A549 (cell line): ENCODE data around the gene MPP4. TPM values are rescaled to one million over a fixed set of nuclear protein-coding genes. Genes with fewer than 3 reads are reported as not detected.

Experiments used
- ATAC-seq, 2 experiments: fragments of 200-7000 bp in 1 of 2; fragments of >200 bp in 1 of 2; cut with Nextera tagmentation in 1 of 2; cut with Tn5 transposase in 1 of 2; 3 replicates each; pipeline versions ENCODE4 v1.8.0 to v1.9.1; 2018 to 2020; ENCODE audit warnings: mild to moderate bottlenecking in 1 of 2, moderate library complexity in 1 of 2
- CTCF ChIA-PET: fragments of 300-600 bp; sonication (Branson Sonifier 250); formaldehyde crosslinking; extraction: SDS; loops from one replicate; lab custom pipeline; 2021; ENCODE audit warnings: antibody characterized with exemption, inconsistent platforms; lab: Yijun Ruan, JAX
- POLR2A ChIA-PET: fragments of 350-600 bp; formaldehyde crosslinking; extraction: SDS; loops from one replicate; lab custom pipeline; 2021; ENCODE audit warnings: antibody characterized with exemption, inconsistent platforms; lab: Yijun Ruan, JAX
- DNase-seq, 2 experiments: peaks; one replicate each; pipeline versions ENCODE4 v3.0.0 to v3.0.0-alpha.2; 2011 to 2016; ENCODE audit warnings: low read depth in 1 of 2, low spot score in 1 of 2
- FAIRE-seq: peaks from 2 replicates; lab custom pipeline; 2011; peaks lifted over from hg19 to GRCh38; lab: Jason Lieb, UNC
- H3K27ac ChIP-seq, 2 experiments: fragments of >200 bp; sonication (Bioruptor Twin); formaldehyde crosslinking; 3 replicates each; pipeline ENCODE4 v1.5.1; 2016 to 2017
- H3K4me1 ChIP-seq: fragments of >200 bp; sonication (Bioruptor Twin); formaldehyde crosslinking; 3 replicates; pipeline ENCODE4 v1.6.1; 2016
- H3K4me2 ChIP-seq: fragments of >200 bp; sonication (Bioruptor Twin); formaldehyde crosslinking; 3 replicates; pipeline ENCODE4 v1.6.1; 2016
- H3K4me3 ChIP-seq: fragments of >200 bp; sonication (Bioruptor Twin); formaldehyde crosslinking; 3 replicates; pipeline ENCODE4 v1.5.1; 2016
- H3K9me3 ChIP-seq: fragments of >200 bp; sonication (Bioruptor Twin); formaldehyde crosslinking; 3 replicates; pipeline ENCODE4 v1.6.1; 2016
- BCL3 ChIP-seq: fragments of >200 bp; sonication (Bioruptor Twin); formaldehyde crosslinking; IDR thresholded peaks from 3 replicates; pipeline ENCODE4 v1.6.1; 2016
- BHLHE40 ChIP-seq: IDR thresholded peaks from 2 replicates; pipeline ENCODE4 v1.6.1; 2012; ENCODE audit warnings: low read depth, low read length, inconsistent platforms
- CBX2 ChIP-seq: fragments of 200-600 bp; sonication (generic); IDR thresholded peaks from 2 replicates; pipeline ENCODE4 v1.6.1; 2016; ENCODE audit warnings: low read depth, mild to moderate bottlenecking, borderline replicate concordance
- CEBPB ChIP-seq, 2 experiments: fragments of >200 bp in 1 of 2; sonication (Bioruptor Twin) in 1 of 2; formaldehyde crosslinking in 1 of 2; IDR thresholded peaks; 2 replicates each; pipeline ENCODE4 v1.6.1; 2012 to 2016
- CHD2 ChIP-seq: fragments of 150-350 bp; IDR thresholded peaks from 2 replicates; pipeline ENCODE4 v1.6.1; 2014; ENCODE audit warnings: low read length; ENCODE audit not compliant: partially characterized antibody
- CHD4 ChIP-seq: fragments of 200-600 bp; sonication (generic); IDR thresholded peaks from 2 replicates; pipeline ENCODE4 v1.6.1; 2016; ENCODE audit warnings: antibody characterized with exemption, mild to moderate bottlenecking, borderline replicate concordance
- FOSL2 ChIP-seq, 2 experiments: fragments of 450-650 bp in 1 of 2; fragments of >200 bp in 1 of 2; sonication (Bioruptor Twin) in 1 of 2; formaldehyde crosslinking; IDR thresholded peaks; 2 replicates each; pipeline versions ENCODE4 v1.5.0 to v1.6.1; 2016 to 2020; ENCODE audit warnings: mild to moderate bottlenecking in 1 of 2, moderate library complexity in 1 of 2
- HDAC2 ChIP-seq: fragments of 200-600 bp; sonication (generic); IDR thresholded peaks from 2 replicates; pipeline ENCODE4 v1.6.1; 2016
- JUNB ChIP-seq: fragments of >200 bp; sonication (Bioruptor Twin); formaldehyde crosslinking; IDR thresholded peaks from 2 replicates; pipeline ENCODE4 v1.6.1; 2016
- MAFK ChIP-seq: fragments of 450-650 bp; IDR thresholded peaks from 2 replicates; pipeline ENCODE4 v1.6.1; 2014; ENCODE audit not compliant: partially characterized antibody
- NPAS2 ChIP-seq: fragments of 250-450 bp; sonication (Bioruptor Pico); IDR thresholded peaks from 2 replicates; pipeline ENCODE4 v1.8.0; 2022; ENCODE audit warnings: mild to moderate bottlenecking, moderate library complexity, borderline replicate concordance
- NR3C1 ChIP-seq: fragments of >200 bp; sonication (Bioruptor Twin); formaldehyde crosslinking; IDR thresholded peaks from 3 replicates; pipeline ENCODE4 v1.6.1; 2017
- PHF8 ChIP-seq: fragments of 200-600 bp; sonication (generic); IDR thresholded peaks from 2 replicates; pipeline ENCODE4 v1.6.1; 2016; ENCODE audit warnings: low read depth, mild to moderate bottlenecking, antibody characterized with exemption, moderate library complexity, borderline replicate concordance
- POLR2AphosphoS2 ChIP-seq: conservative IDR thresholded peaks from 2 replicates; pipeline ENCODE4 v1.6.1; 2012; ENCODE audit warnings: low read length, improper control_type of control experiment, inconsistent platforms
- RCOR1 ChIP-seq: fragments of 150-350 bp; IDR thresholded peaks from 2 replicates; pipeline ENCODE4 v1.6.1; 2014; ENCODE audit warnings: antibody characterized with exemption, low read length, low read depth
- REST ChIP-seq: fragments of 200-600 bp; sonication (generic); IDR thresholded peaks from 2 replicates; pipeline ENCODE4 v1.6.1; 2016; ENCODE audit warnings: antibody characterized with exemption, mild to moderate bottlenecking, moderate library complexity
- RNF2 ChIP-seq: fragments of 200-600 bp; sonication (generic); IDR thresholded peaks from 2 replicates; pipeline ENCODE4 v1.6.1; 2016; ENCODE audit warnings: low read depth, mild to moderate bottlenecking, antibody characterized with exemption, moderate library complexity, borderline replicate concordance
- SREBF2 ChIP-seq: fragments of 450-650 bp; IDR thresholded peaks from 2 replicates; pipeline ENCODE4 v1.6.1; 2014; ENCODE audit warnings: mild to moderate bottlenecking, moderate library complexity
- ZC3H11A ChIP-seq: fragments of 450-650 bp; IDR thresholded peaks from 2 replicates; pipeline ENCODE4 v1.6.1; 2014; ENCODE audit warnings: antibody characterized with exemption, mild to moderate bottlenecking
- ZFP36 ChIP-seq: fragments of 450-650 bp; IDR thresholded peaks from 2 replicates; pipeline ENCODE4 v1.6.1; 2014; ENCODE audit warnings: borderline replicate concordance; ENCODE audit not compliant: partially characterized antibody
- ZNF302 ChIP-seq: fragments of 250-450 bp; sonication (Bioruptor Pico); IDR thresholded peaks from 2 replicates; pipeline ENCODE4 v1.9.0; 2021; ENCODE audit warnings: inconsistent platforms, mild to moderate bottlenecking, moderate library complexity
- WGBS: methylation state at CpG from one replicate; pipeline ENCODE4 v1.1.6; 2017; ENCODE audit errors: missing lambda C conversion rate; 5-methylcytosine and 5-hydroxymethylcytosine counted together
- polyA plus RNA-seq, 4 experiments: library from polyadenylated mRNA; depleted of rRNA in 3 of 4; stranded (reverse); fragments of >200 nt; fragmentation: RNase III in 1 of 4; extraction: RNeasy Plus Mini Kit Qiagen cat#74134 plus additional on column Dnase treatment in 1 of 4; gene quantifications; 2 replicates in 3 of 4; 3 replicates in 1 of 4; pipeline ENCODE4 v1.2.3, GENCODE V29; 2011 to 2017
- TF ChIP-seq, protein P1 (sequence below): IDR thresholded peaks from 2 replicates; pipeline ENCODE4 v1.6.1; 2012
- TF ChIP-seq, protein P2 (sequence below): fragments of 250-450 bp; sonication (Bioruptor Pico); IDR thresholded peaks from 2 replicates; pipeline ENCODE4 v1.5.0; 2020; ENCODE audit warnings: low read depth, mild to moderate bottlenecking, moderate library complexity

MPP4 gene
- polyA plus RNA-seq, 2 of the 4 experiments (the other 2 are of a cell fraction): 0.06 to 0.19 TPM

- no peak for ATAC-seq
- FAIRE-seq: no peak
- Histone ChIP-seq H3K4me1 (no peaks in the 10 kb centered on the region), H3K27ac (no peak overlapping the region), H3K4me3 (no peak overlapping the region), H3K4me2 (no peak overlapping the region), H3K9me3 (peaks cover 2% of the 10 kb centered on the region; the same call in 1 of the 3 replicates)
- TF ChIP-seq ZNF302 (CRISPR knock-in tag): no peak
- TF ChIP-seq ZFP36: no peak
- no peak for TF ChIP-seq POLR2AphosphoS2
- no peak for TF ChIP-seq CHD2
- TF ChIP-seq, protein P1, sequence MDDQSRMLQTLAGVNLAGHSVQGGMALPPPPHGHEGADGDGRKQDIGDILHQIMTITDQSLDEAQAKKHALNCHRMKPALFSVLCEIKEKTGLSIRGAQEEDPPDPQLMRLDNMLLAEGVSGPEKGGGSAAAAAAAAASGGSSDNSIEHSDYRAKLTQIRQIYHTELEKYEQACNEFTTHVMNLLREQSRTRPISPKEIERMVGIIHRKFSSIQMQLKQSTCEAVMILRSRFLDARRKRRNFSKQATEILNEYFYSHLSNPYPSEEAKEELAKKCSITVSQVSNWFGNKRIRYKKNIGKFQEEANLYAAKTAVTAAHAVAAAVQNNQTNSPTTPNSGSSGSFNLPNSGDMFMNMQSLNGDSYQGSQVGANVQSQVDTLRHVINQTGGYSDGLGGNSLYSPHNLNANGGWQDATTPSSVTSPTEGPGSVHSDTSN: no peak
- TF ChIP-seq MAFK: no peak
- TF ChIP-seq RNF2: no peak
- TF ChIP-seq NR3C1: no peak
- no peak for TF ChIP-seq BHLHE40
- no peak for TF ChIP-seq NPAS2 (CRISPR knock-in tag)
- no peak for TF ChIP-seq RCOR1
- TF ChIP-seq FOSL2 (IDR thresholded peaks at IDR 0.05): no peak
- no peak for TF ChIP-seq FOSL2 (CRISPR knock-in tag; IDR thresholded peaks at IDR 0.05)
- TF ChIP-seq CEBPB (IDR thresholded peaks at IDR 0.05): no peak
- TF ChIP-seq BCL3: no peak
- no peak for TF ChIP-seq REST
- TF ChIP-seq CBX2: no peak
- TF ChIP-seq, protein P2, sequence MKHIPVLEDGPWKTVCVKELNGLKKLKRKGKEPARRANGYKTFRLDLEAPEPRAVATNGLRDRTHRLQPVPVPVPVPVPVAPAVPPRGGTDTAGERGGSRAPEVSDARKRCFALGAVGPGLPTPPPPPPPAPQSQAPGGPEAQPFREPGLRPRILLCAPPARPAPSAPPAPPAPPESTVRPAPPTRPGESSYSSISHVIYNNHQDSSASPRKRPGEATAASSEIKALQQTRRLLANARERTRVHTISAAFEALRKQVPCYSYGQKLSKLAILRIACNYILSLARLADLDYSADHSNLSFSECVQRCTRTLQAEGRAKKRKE (CRISPR knock-in tag): no peak
- POLR2A ChIA-PET: no interaction called here
- DNase-seq: no peak
- 94% methylated on average over 4 of the region's 4 CpGs for WGBS
- CTCF ChIA-PET: no interaction called here
Measured at GRCh38 chr2:201734111-201734510, 35.7 kb upstream of the MPP4 start.

GRCh38 chr2:201733544-201733943 lies 35.1 kb upstream of the MPP4 start:
- no peak for FAIRE-seq
- TF ChIP-seq JUNB: no peak
- no peak for TF ChIP-seq ZC3H11A
- no peak for TF ChIP-seq HDAC2
- TF ChIP-seq BHLHE40: no peak
- no peak for TF ChIP-seq CHD4
- TF ChIP-seq PHF8: no peak
- no peak for TF ChIP-seq SREBF2
- CTCF ChIA-PET: no interaction called here
- no peak for ATAC-seq
- POLR2A ChIA-PET: no interaction called here
- Histone ChIP-seq H3K27ac (no peak overlapping the region), H3K4me3 (no peak overlapping the region), H3K9me3 (peaks cover 2% of the 10 kb centered on the region; the same call in 1 of the 3 replicates), H3K4me1 (no peaks in the 10 kb centered on the region), H3K4me2 (no peak overlapping the region)
- DNase-seq: no peak
- 78% methylated on average over 1 of the region's 1 CpG for WGBS
